Measurements from ENCODE around the gene HOXA9.

Gene HOXA9

GRCh38 chr7:27186668-27187474 lies 21.5 kb upstream of the HOXA9 start:
- no peak overlapping the region for H3K4me3 ChIP-seq (ENCODE audit: insufficient read depth, low read depth, low read length)
- H3K27me3 ChIP-seq (ENCODE audit: control insufficient read depth, insufficient read depth, low read length, poor library complexity, severe bottlenecking): peaks cover 100% of the 10 kb centered on the region
- 18 to 32% methylated on average over 1 to 3 of the region's 4 CpGs for WGBS, 2 experiments
- no peaks in the 10 kb centered on the region for H3K36me3 ChIP-seq (ENCODE audit: control insufficient read depth, insufficient read depth, low read length)
- H3K4me1 ChIP-seq (ENCODE audit: control insufficient read depth, insufficient read depth, low read length): no peaks in the 10 kb centered on the region
- H3K9me3 ChIP-seq (ENCODE audit: control insufficient read depth, low read length): no peaks in the 10 kb centered on the region
- H3K27ac ChIP-seq (ENCODE audit: insufficient read depth, low read depth, low read length, poor library complexity, severe bottlenecking): no peak overlapping the region

GRCh38 chr7:27185854-27186667 lies 20.7 kb upstream of the HOXA9 start:
- Histone ChIP-seq H3K27ac (ENCODE audit: insufficient read depth, low read depth, low read length, poor library complexity, severe bottlenecking) (no peak overlapping the region), H3K4me1 (ENCODE audit: control insufficient read depth, insufficient read depth, low read length) (no peaks in the 10 kb centered on the region), H3K4me3 (ENCODE audit: insufficient read depth, low read depth, low read length) (no peak overlapping the region), H3K27me3 (ENCODE audit: control insufficient read depth, insufficient read depth, low read length, poor library complexity, severe bottlenecking) (peaks cover 100% of the 10 kb centered on the region), H3K9me3 (ENCODE audit: control insufficient read depth, low read length) (no peaks in the 10 kb centered on the region), H3K36me3 (ENCODE audit: control insufficient read depth, insufficient read depth, low read length) (no peaks in the 10 kb centered on the region)
- 4% methylated on average over 24 of the region's 24 CpGs for WGBS, 2 experiments

GRCh38 chr7:27185013-27185853 lies 19.9 kb upstream of the HOXA9 start, which contains the start of gene HOXA11:
Gene HOXA11 (minus strand): TSS chr7:27185232. CDS start chr7:27185144, 88 bp downstream.
- Histone ChIP-seq H3K36me3 (ENCODE audit: control insufficient read depth, insufficient read depth, low read length) (no peaks in the 10 kb centered on the region), H3K9me3 (ENCODE audit: control insufficient read depth, low read length) (no peaks in the 10 kb centered on the region), H3K4me1 (ENCODE audit: control insufficient read depth, insufficient read depth, low read length) (no peaks in the 10 kb centered on the region), H3K27me3 (ENCODE audit: control insufficient read depth, insufficient read depth, low read length, poor library complexity, severe bottlenecking) (peaks cover 100% of the 10 kb centered on the region), H3K27ac (ENCODE audit: insufficient read depth, low read depth, low read length, poor library complexity, severe bottlenecking) (no peak within 1 kb of the TSS), H3K4me3 (ENCODE audit: insufficient read depth, low read depth, low read length) (no peak within 1 kb of the TSS)
- WGBS, 2 experiments: 4 to 7% methylated on average over 43 of the region's 43 CpGs

GRCh38 chr7:27184337-27185012 lies 19.1 kb upstream of the HOXA9 start:
- H3K4me1 ChIP-seq (ENCODE audit: control insufficient read depth, insufficient read depth, low read length): no peaks in the 10 kb centered on the region
- peaks cover 100% of the 10 kb centered on the region for H3K27me3 ChIP-seq (ENCODE audit: control insufficient read depth, insufficient read depth, low read length, poor library complexity, severe bottlenecking)
- H3K4me3 ChIP-seq (ENCODE audit: insufficient read depth, low read depth, low read length): no peak overlapping the region
- no peaks in the 10 kb centered on the region for H3K36me3 ChIP-seq (ENCODE audit: control insufficient read depth, insufficient read depth, low read length)
- no peak overlapping the region for H3K27ac ChIP-seq (ENCODE audit: insufficient read depth, low read depth, low read length, poor library complexity, severe bottlenecking)
- 3% methylated on average over 72 of the region's 72 CpGs for WGBS, 2 experiments
- H3K9me3 ChIP-seq (ENCODE audit: control insufficient read depth, low read length): no peaks in the 10 kb centered on the region

- Histone ChIP-seq H3K36me3 (ENCODE audit: control insufficient read depth, insufficient read depth, low read length) (no peaks in the 10 kb centered on the region), H3K27ac (ENCODE audit: insufficient read depth, low read depth, low read length, poor library complexity, severe bottlenecking) (no peak overlapping the region), H3K4me1 (ENCODE audit: control insufficient read depth, insufficient read depth, low read length) (no peaks in the 10 kb centered on the region), H3K27me3 (ENCODE audit: control insufficient read depth, insufficient read depth, low read length, poor library complexity, severe bottlenecking) (peaks cover 100% of the 10 kb centered on the region), H3K4me3 (ENCODE audit: insufficient read depth, low read depth, low read length) (no peak overlapping the region), H3K9me3 (ENCODE audit: control insufficient read depth, low read length) (no peaks in the 10 kb centered on the region)
- WGBS, 2 experiments: 3 to 5% methylated on average over 28 of the region's 30 CpGs
These were observed 18.5 kb upstream of the HOXA9 start for GRCh38 chr7:27183682-27184336.

- 1 to 2% methylated on average over 39 of the region's 39 CpGs for WGBS, 2 experiments
- Histone ChIP-seq H3K9me3 (ENCODE audit: control insufficient read depth, low read length) (no peaks in the 10 kb centered on the region), H3K27ac (ENCODE audit: insufficient read depth, low read depth, low read length, poor library complexity, severe bottlenecking) (no peak overlapping the region), H3K4me3 (ENCODE audit: insufficient read depth, low read depth, low read length) (no peak overlapping the region), H3K4me1 (ENCODE audit: control insufficient read depth, insufficient read depth, low read length) (no peaks in the 10 kb centered on the region), H3K36me3 (ENCODE audit: control insufficient read depth, insufficient read depth, low read length) (no peaks in the 10 kb centered on the region), H3K27me3 (ENCODE audit: control insufficient read depth, insufficient read depth, low read length, poor library complexity, severe bottlenecking) (peaks cover 100% of the 10 kb centered on the region)
These were observed 17.7 kb upstream of the HOXA9 start for GRCh38 chr7:27182861-27183681.

GRCh38 chr7:27182285-27182841 lies 17.0 kb upstream of the HOXA9 start:
- WGBS, 2 experiments: 17 to 27% methylated on average over 4 of the region's 4 CpGs
- no peak overlapping the region for H3K4me3 ChIP-seq (ENCODE audit: insufficient read depth, low read depth, low read length)
- H3K36me3 ChIP-seq (ENCODE audit: control insufficient read depth, insufficient read depth, low read length): no peaks in the 10 kb centered on the region
- peaks cover 100% of the 10 kb centered on the region for H3K27me3 ChIP-seq (ENCODE audit: control insufficient read depth, insufficient read depth, low read length, poor library complexity, severe bottlenecking)
- no peaks in the 10 kb centered on the region for H3K4me1 ChIP-seq (ENCODE audit: control insufficient read depth, insufficient read depth, low read length)
- H3K27ac ChIP-seq (ENCODE audit: insufficient read depth, low read depth, low read length, poor library complexity, severe bottlenecking): no peak overlapping the region
- no peaks in the 10 kb centered on the region for H3K9me3 ChIP-seq (ENCODE audit: control insufficient read depth, low read length)

- Histone ChIP-seq H3K4me3 (ENCODE audit: insufficient read depth, low read depth, low read length) (no peak overlapping the region), H3K9me3 (ENCODE audit: control insufficient read depth, low read length) (no peaks in the 10 kb centered on the region), H3K27me3 (ENCODE audit: control insufficient read depth, insufficient read depth, low read length, poor library complexity, severe bottlenecking) (peaks cover 100% of the 10 kb centered on the region), H3K4me1 (ENCODE audit: control insufficient read depth, insufficient read depth, low read length) (no peaks in the 10 kb centered on the region), H3K27ac (ENCODE audit: insufficient read depth, low read depth, low read length, poor library complexity, severe bottlenecking) (no peak overlapping the region), H3K36me3 (ENCODE audit: control insufficient read depth, insufficient read depth, low read length) (no peaks in the 10 kb centered on the region)
- 38 to 40% methylated on average over 4 of the region's 4 CpGs for WGBS, 2 experiments
These were observed 16.5 kb upstream of the HOXA9 start for GRCh38 chr7:27181795-27182275.
